ENCODE results near the gene NT5C1A. TPM values are rescaled to one million over a fixed set of nuclear protein-coding genes. Genes with fewer than 3 reads are reported as not detected.
A peak's percentile ranks its signal among the peaks of the same experiment; 100 is the strongest.

Gene NT5C1A
- total RNA-seq, 1 experiment from 2014 or later: not detected

- H3K27ac Mint-ChIP-seq (ENCODE audit: low read depth, unreplicated experiment): peak overlapping the region; percentile 71
- no peaks in the 10 kb centered on the region for H3K9me3 Mint-ChIP-seq (ENCODE audit: unreplicated experiment)
- intact Hi-C loops (cut with micrococcal nuclease): loop anchor here (5.0 to 10.0 kb wide), 2 partner anchors 68 to 169 kb away; no protein-coding TSS in a partner anchor
- POLR2A ChIA-PET: interaction anchor here (1.1 to 1.3 kb wide), 2 partner anchors 48 to 49 kb away, joined by 3 to 5 read pairs; no protein-coding TSS in a partner anchor
- H3K4me3 Mint-ChIP-seq (ENCODE audit: unreplicated experiment): no peak overlapping the region
- no peaks in the 10 kb centered on the region for H3K36me3 Mint-ChIP-seq (ENCODE audit: insufficient read depth, unreplicated experiment)
- CTCF ChIA-PET: interaction anchor here (0.7 to 3.4 kb wide), 21 partner anchors 12 to 556 kb away, joined by 3 to 30 read pairs (median 5); partner anchors contain the start of gene NT5C1A
- DNase-seq (ENCODE audit: unreplicated experiment): no peak
- no peak for TF ChIP-seq CTCF (IDR thresholded peaks at IDR 0.05; ENCODE audit: unreplicated experiment)
- H3K4me1 Mint-ChIP-seq (ENCODE audit: insufficient read depth, unreplicated experiment): peaks cover 10% of the 10 kb centered on the region
- no TSS peak for BruUV-seq (replicated peaks)
- no peaks in the 10 kb centered on the region for H3K27me3 Mint-ChIP-seq (ENCODE audit: insufficient read depth, unreplicated experiment)
Measured at GRCh38 chr1:39654291-39654690, 17.6 kb downstream of the NT5C1A start.

- Mint-ChIP-seq H3K36me3 (ENCODE audit: insufficient read depth, unreplicated experiment) (no peaks in the 10 kb centered on the region), H3K4me1 (ENCODE audit: insufficient read depth, unreplicated experiment) (peaks cover 10% of the 10 kb centered on the region), H3K27ac (ENCODE audit: low read depth, unreplicated experiment) (peak overlapping the region; percentile 71), H3K4me3 (ENCODE audit: unreplicated experiment) (no peak overlapping the region), H3K27me3 (ENCODE audit: insufficient read depth, unreplicated experiment) (no peaks in the 10 kb centered on the region), H3K9me3 (ENCODE audit: unreplicated experiment) (no peaks in the 10 kb centered on the region)
- peak; percentile 86 for TF ChIP-seq CTCF (IDR thresholded peaks at IDR 0.05; ENCODE audit: unreplicated experiment)
- ChIA-PET POLR2A (interaction anchor here (1.1 to 1.3 kb wide), 2 partner anchors 47 to 48 kb away, joined by 3 to 5 read pairs; no protein-coding TSS in a partner anchor), CTCF (interaction anchor here (0.6 to 3.4 kb wide), 26 partner anchors 13 to 555 kb away, joined by 3 to 30 read pairs (median 4); partner anchors contain the start of gene NT5C1A)
- no TSS peak for BruUV-seq (replicated peaks)
- DNase-seq (ENCODE audit: unreplicated experiment): peak; percentile 82
- intact Hi-C loops (cut with micrococcal nuclease): loop anchor here (1.0 to 10.0 kb wide), 4 partner anchors 47 to 555 kb away; no protein-coding TSS in a partner anchor
Measured at GRCh38 chr1:39653546-39654031, 18.3 kb downstream of the NT5C1A start.

- peaks cover 10% of the 10 kb centered on the region for H3K4me1 Mint-ChIP-seq (ENCODE audit: insufficient read depth, unreplicated experiment)
- BruUV-seq (replicated peaks): no TSS peak
- TF ChIP-seq CTCF (IDR thresholded peaks at IDR 0.05; ENCODE audit: unreplicated experiment): no peak
- no peaks in the 10 kb centered on the region for H3K9me3 Mint-ChIP-seq (ENCODE audit: unreplicated experiment)
- no peak overlapping the region for H3K27ac Mint-ChIP-seq (ENCODE audit: low read depth, unreplicated experiment)
- DNase-seq (ENCODE audit: unreplicated experiment): no peak
- no peaks in the 10 kb centered on the region for H3K27me3 Mint-ChIP-seq (ENCODE audit: insufficient read depth, unreplicated experiment)
- ChIA-PET POLR2A (interaction anchor here (0.6 kb wide), 1 partner anchor 17 kb away, joined by 4 read pairs; no protein-coding TSS in a partner anchor), CTCF (interaction anchor here (0.8 to 3.4 kb wide), 7 partner anchors 21 to 554 kb away, joined by 3 to 30 read pairs (median 6); no protein-coding TSS in a partner anchor)
- intact Hi-C loops (cut with micrococcal nuclease): loop anchor here (5.0 to 10.0 kb wide), 2 partner anchors 70 to 168 kb away; no protein-coding TSS in a partner anchor
- H3K36me3 Mint-ChIP-seq (ENCODE audit: insufficient read depth, unreplicated experiment): no peaks in the 10 kb centered on the region
- no peak overlapping the region for H3K4me3 Mint-ChIP-seq (ENCODE audit: unreplicated experiment)
Measured at GRCh38 chr1:39652554-39652953, 19.4 kb downstream of the NT5C1A start.

GRCh38 chr1:39652105-39652504 is 19.8 kb downstream of the NT5C1A start:
- BruUV-seq (replicated peaks): no TSS peak
- Mint-ChIP-seq H3K27me3 (ENCODE audit: insufficient read depth, unreplicated experiment) (no peaks in the 10 kb centered on the region), H3K4me1 (ENCODE audit: insufficient read depth, unreplicated experiment) (peaks cover 10% of the 10 kb centered on the region), H3K9me3 (ENCODE audit: unreplicated experiment) (no peaks in the 10 kb centered on the region), H3K27ac (ENCODE audit: low read depth, unreplicated experiment) (no peak overlapping the region), H3K36me3 (ENCODE audit: insufficient read depth, unreplicated experiment) (no peaks in the 10 kb centered on the region), H3K4me3 (ENCODE audit: unreplicated experiment) (no peak overlapping the region)
- ChIA-PET CTCF (interaction anchor here (0.6 to 3.4 kb wide), 7 partner anchors 29 to 652 kb away, joined by 3 to 30 read pairs (median 4); no protein-coding TSS in a partner anchor), POLR2A (interaction anchor here (0.6 kb wide), 1 partner anchor 17 kb away, joined by 4 read pairs; no protein-coding TSS in a partner anchor)
- no peak for DNase-seq (ENCODE audit: unreplicated experiment)
- intact Hi-C loops (cut with micrococcal nuclease): loop anchor here (5.0 to 10.0 kb wide), 2 partner anchors 70 to 167 kb away; no protein-coding TSS in a partner anchor
- no peak for TF ChIP-seq CTCF (IDR thresholded peaks at IDR 0.05; ENCODE audit: unreplicated experiment)
